Esophagus (tissue), 2 donors: ENCODE measurements around the gene RMC1. TPM values are rescaled to one million over a fixed set of nuclear protein-coding genes. Genes with fewer than 3 reads are reported as not detected.
A peak's percentile ranks its signal among the peaks of the same experiment; 100 is the strongest.

Experiments used
- H3K27ac ChIP-seq, 2 donors: one replicate each; pipeline ENCODE4 v1.5.1; 2013; ENCODE audit warnings: low read depth in 2 of 2, mild to moderate bottlenecking in 2 of 2, inconsistent platforms in 1 of 2, low read length in 1 of 2, moderate library complexity in 1 of 2
- H3K27me3 ChIP-seq, 2 donors: one replicate each; pipeline ENCODE4 v1.6.1; 2013; ENCODE audit warnings: low read length in 2 of 2, control low read depth in 1 of 2, mild to moderate bottlenecking in 1 of 2; ENCODE audit not compliant: insufficient read depth in 2 of 2, control insufficient read depth in 1 of 2
- H3K36me3 ChIP-seq, 2 donors: one replicate each; pipeline ENCODE4 v1.6.1; 2013; ENCODE audit warnings: low read length in 1 of 2; ENCODE audit not compliant: control insufficient read depth in 2 of 2, insufficient read depth in 2 of 2
- H3K4me1 ChIP-seq, 2 donors: one replicate each; pipeline ENCODE4 v1.6.1; 2013; ENCODE audit warnings: low read length in 1 of 2; ENCODE audit not compliant: control insufficient read depth in 2 of 2, insufficient read depth in 2 of 2
- H3K4me3 ChIP-seq, 2 donors: one replicate each; pipeline ENCODE4 v1.5.1; 2013; ENCODE audit warnings: low read length in 2 of 2, mild to moderate bottlenecking in 2 of 2, low read depth in 1 of 2, moderate library complexity in 1 of 2
- H3K9me3 ChIP-seq, 2 donors: one replicate each; pipeline ENCODE4 v1.6.1; 2013; ENCODE audit warnings: mild to moderate bottlenecking in 2 of 2, low read depth in 1 of 2, low read length in 1 of 2, moderate library complexity in 1 of 2; ENCODE audit not compliant: control insufficient read depth in 2 of 2, insufficient read depth in 1 of 2
- WGBS, 2 donors: extraction: QIAGEN DNeasy Blood & Tissue Kit; methylation state at CpG; one replicate each; pipeline ENCODE4 v1.1.7; 2013; 5-methylcytosine and 5-hydroxymethylcytosine counted together
- polyA plus RNA-seq, 2 donors: library from polyadenylated mRNA; stranded (reverse); fragments of 200-250 nt; gene quantifications; one replicate each; pipeline ENCODE4 v1.2.3, GENCODE V29; 2013
- donor health status: healthy with polysubstance abuse.
- donor health status: Bipolar disorder and iron deficiency.

The RMC1 gene
- polyA plus RNA-seq, 2 donors, result 19.4 to 27.4 TPM

DNA sequence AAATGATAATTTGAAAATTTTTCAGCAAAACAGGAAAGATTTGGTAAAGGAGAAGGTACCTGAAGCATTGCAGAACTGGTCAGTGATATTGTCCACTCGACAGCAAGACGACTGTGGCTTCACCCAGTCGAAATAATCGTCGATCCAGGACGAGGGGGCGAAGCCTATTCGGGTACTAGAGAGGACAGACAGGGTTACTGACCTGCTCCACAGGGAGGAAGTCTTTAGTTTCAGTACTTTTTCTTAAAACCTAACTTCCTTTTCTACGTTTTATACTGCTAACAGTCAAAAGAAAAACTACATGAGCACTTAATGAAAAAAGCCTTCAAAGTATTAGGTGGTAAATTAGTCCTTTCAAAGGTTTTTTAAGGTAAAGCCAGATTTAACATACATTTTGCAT lies 36.0 kb downstream of the RMC1 start:
- Histone ChIP-seq H3K4me1 (no peaks in the 10 kb centered on the region), H3K9me3 (no peaks in the 10 kb centered on the region), H3K27me3 (no peaks in the 10 kb centered on the region), H3K4me3 (no peak overlapping the region), H3K27ac (no peak overlapping the region), H3K36me3 (peaks cover 50 to 63% of the 10 kb centered on the region in 2 donors)
- WGBS, 2 donors, result 81 to 86% methylated on average over 9 of the region's 9 CpGs

DNA sequence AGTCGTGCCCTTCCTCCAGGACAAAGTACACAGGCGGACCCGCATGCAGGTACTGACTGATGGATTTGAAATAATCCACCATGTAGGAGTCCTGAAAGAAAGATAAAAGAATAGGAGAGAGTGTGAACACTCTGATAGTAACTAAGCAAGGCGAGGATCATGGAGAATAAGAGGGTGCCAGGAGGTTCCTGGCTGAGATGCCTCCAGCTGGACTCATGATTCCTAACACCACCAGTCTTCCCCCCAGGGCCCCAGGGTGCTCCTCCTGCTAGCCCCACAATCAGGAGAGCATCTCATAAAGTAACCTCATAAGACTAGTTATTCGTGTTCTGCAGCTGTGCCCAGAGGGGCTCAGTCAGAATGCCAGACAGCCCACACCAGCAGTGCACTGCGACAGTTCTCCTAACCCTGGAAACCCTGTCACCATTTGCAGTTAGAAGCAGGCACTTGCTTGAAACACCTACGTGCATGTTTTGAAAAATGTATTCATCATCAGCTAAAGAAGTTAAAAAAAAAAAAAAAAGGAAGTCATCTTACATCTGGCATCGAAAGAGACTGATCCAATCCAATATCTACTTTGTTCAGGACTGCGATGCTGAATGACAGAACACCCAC lies 36.7 kb downstream of the RMC1 start:
- no peak overlapping the region for H3K27ac ChIP-seq
- H3K27me3 ChIP-seq, result no peaks in the 10 kb centered on the region
- peaks cover 49 to 57% of the 10 kb centered on the region in 2 donors for H3K36me3 ChIP-seq
- no peaks in the 10 kb centered on the region for H3K4me1 ChIP-seq
- H3K4me3 ChIP-seq, result no peak overlapping the region
- H3K9me3 ChIP-seq, result no peaks in the 10 kb centered on the region
- WGBS, 2 donors, result 86 to 88% methylated on average over 9 of the region's 9 CpGs

DNA sequence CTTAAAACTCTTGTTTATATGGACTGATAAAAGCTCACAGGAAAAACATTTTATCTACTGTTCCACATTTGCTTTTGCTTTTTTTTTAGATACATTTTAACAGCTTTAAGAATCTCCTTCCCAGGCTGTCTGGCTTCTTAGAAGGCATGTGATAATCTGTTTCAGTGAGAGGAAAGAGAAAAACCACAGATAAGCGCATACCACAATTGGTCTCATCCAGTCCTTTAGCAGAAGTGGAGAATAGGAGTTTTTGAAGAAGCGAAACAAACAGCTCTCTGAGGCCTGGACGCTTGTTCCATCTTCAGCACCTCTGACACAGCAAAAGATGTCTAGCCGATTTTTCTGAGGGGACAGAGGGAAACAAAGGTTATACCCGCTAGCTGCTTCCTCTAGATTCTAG lies 37.6 kb downstream of the RMC1 start:
- Histone ChIP-seq H3K9me3 (no peaks in the 10 kb centered on the region), H3K27me3 (no peaks in the 10 kb centered on the region), H3K4me3 (no peak overlapping the region), H3K4me1 (no peaks in the 10 kb centered on the region), H3K27ac (no peak overlapping the region), H3K36me3 (peaks cover 41 to 53% of the 10 kb centered on the region in 2 donors)
- WGBS, 2 donors, result 75 to 78% methylated on average over 5 of the region's 5 CpGs

GRCh38 chr18:23541349-23542093 lies 38.2 kb downstream of the RMC1 start:
- no peak overlapping the region for H3K4me3 ChIP-seq
- no peaks in the 10 kb centered on the region for H3K9me3 ChIP-seq
- H3K27ac ChIP-seq, result no peak overlapping the region
- 94% methylated on average over 9 of the region's 9 CpGs for WGBS, 2 donors
- H3K27me3 ChIP-seq, result no peaks in the 10 kb centered on the region
- H3K36me3 ChIP-seq, result peaks cover 35 to 51% of the 10 kb centered on the region in 2 donors
- no peaks in the 10 kb centered on the region for H3K4me1 ChIP-seq

GRCh38 chr18:23542461-23542860 lies 39.1 kb downstream of the RMC1 start:
- 93 to 95% methylated on average over 2 of the region's 2 CpGs for WGBS, 2 donors
- Histone ChIP-seq H3K27me3 (no peaks in the 10 kb centered on the region), H3K36me3 (peaks cover 27 to 44% of the 10 kb centered on the region in 2 donors), H3K9me3 (no peaks in the 10 kb centered on the region), H3K27ac (no peak overlapping the region), H3K4me1 (no peaks in the 10 kb centered on the region), H3K4me3 (no peak overlapping the region)

- Histone ChIP-seq H3K4me1 (peaks cover 0 to 3% of the 10 kb centered on the region in 2 donors), H3K27me3 (no peaks in the 10 kb centered on the region), H3K36me3 (peaks cover 10 to 27% of the 10 kb centered on the region in 2 donors), H3K27ac (no peak overlapping the region), H3K4me3 (no peak overlapping the region), H3K9me3 (no peaks in the 10 kb centered on the region)
- 89 to 93% methylated on average over 13 of the region's 13 CpGs for WGBS, 2 donors
These were observed 42.0 kb downstream of the RMC1 start for GRCh38 chr18:23545247-23545789.

DNA sequence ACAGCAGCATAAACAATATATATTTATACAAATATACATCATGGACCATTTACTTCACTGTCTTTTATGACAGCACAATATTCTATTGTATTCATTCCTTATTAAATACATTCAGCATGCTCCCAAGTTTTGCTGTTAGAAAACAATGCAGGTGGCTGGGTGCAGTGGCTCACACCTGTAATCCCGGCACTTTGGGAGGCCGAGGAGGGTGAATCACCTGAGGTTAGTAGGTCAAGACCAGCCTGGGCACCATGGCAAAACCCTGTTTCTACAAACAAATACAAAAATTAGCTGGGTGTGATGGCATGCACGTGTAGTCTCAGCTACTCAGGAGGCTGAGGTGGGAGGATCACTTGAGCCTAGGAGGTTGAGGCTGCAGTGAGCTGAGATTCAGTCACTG lies 44.0 kb downstream of the RMC1 start:
- peak overlapping the region; percentile 57 to 80 for H3K27ac ChIP-seq
- no peaks in the 10 kb centered on the region for H3K9me3 ChIP-seq
- peaks cover 10 to 23% of the 10 kb centered on the region in 2 donors for H3K36me3 ChIP-seq
- H3K27me3 ChIP-seq, result no peaks in the 10 kb centered on the region
- H3K4me1 ChIP-seq, result peaks cover 0 to 3% of the 10 kb centered on the region in 2 donors
- 62 to 66% methylated on average over 3 of the region's 3 CpGs for WGBS, 2 donors
- H3K4me3 ChIP-seq, result no peak overlapping the region

DNA sequence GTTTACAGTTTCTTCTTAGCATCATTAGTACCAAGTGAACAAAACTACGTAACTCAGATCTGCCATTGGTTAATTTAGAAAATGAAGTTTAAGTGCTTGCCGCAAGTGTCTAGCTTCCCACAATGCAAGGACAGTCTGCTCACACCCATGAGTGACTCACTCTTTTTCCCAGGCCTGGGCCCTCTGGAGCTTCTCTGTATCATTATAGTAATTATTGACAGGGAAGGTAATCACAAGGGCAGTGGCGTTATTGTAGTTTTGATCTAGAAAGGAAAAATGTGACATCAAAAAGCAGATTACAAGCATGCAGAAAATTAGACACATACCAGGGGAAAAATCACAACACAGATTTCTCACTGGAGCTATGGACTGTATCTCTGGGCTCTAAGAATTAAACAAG lies 44.5 kb downstream of the RMC1 start:
- peaks cover 8 to 23% of the 10 kb centered on the region in 2 donors for H3K36me3 ChIP-seq
- no peaks in the 10 kb centered on the region for H3K9me3 ChIP-seq
- H3K27me3 ChIP-seq, result no peaks in the 10 kb centered on the region
- H3K27ac ChIP-seq, result peak overlapping the region; percentile 62 to 80
- no peak overlapping the region for H3K4me3 ChIP-seq
- H3K4me1 ChIP-seq, result peaks cover 0 to 3% of the 10 kb centered on the region in 2 donors
- 68 to 72% methylated on average over 3 of the region's 3 CpGs for WGBS, 2 donors

DNA sequence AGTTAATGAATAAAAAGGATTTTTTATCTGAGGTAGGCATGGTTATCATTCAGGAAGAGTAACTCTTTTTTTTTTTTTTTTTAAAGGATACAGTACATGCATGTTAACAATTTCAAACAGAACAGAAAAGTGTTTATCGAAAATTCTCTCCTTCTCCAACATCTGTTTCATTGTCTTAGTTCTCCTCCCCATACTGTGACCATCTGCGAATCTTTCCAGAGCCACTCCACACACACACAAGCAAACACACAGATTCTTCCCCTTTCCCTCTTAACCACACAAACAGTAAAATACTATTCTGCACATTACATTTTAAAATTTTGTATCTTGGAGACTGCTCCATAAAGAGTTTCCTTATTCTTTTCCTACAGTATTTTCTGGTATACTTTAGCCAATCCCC lies 45.0 kb downstream of the RMC1 start:
- Histone ChIP-seq H3K27me3 (no peaks in the 10 kb centered on the region), H3K9me3 (no peaks in the 10 kb centered on the region), H3K4me3 (no peak overlapping the region), H3K27ac (peak overlapping the region in 1 of 2 donors; percentile 65), H3K4me1 (peaks cover 0 to 3% of the 10 kb centered on the region in 2 donors), H3K36me3 (peaks cover 7 to 25% of the 10 kb centered on the region in 2 donors)
- 74 to 84% methylated on average over 2 of the region's 2 CpGs for WGBS, 2 donors
